ENCODE data around the gene RPS5.

GRCh38 chr19:58361900-58362271 lies 25.2 kb upstream of the RPS5 start:
- TF ChIP-seq CTCF (IDR thresholded peaks at IDR 0.05), result no peak
- no peak for TF ChIP-seq POLR2A (IDR thresholded peaks at IDR 0.05)
- TF ChIP-seq POLR2AphosphoS5 (IDR thresholded peaks at IDR 0.05; ENCODE audit: insufficient read depth in 1 of 2, low read depth in 1 of 2), result no peak
